H1 (cell line): ENCODE results near the gene KIR2DL1. TPM values are rescaled to one million over a fixed set of nuclear protein-coding genes. Genes with fewer than 3 reads are reported as not detected.
"Not testable (repeated sequence)": the region's sequence is repeated elsewhere in the genome, so short reads cannot be mapped to it uniquely, and the experiment has no call there.

Experiments used
- CTCF ChIA-PET: fragments of 300-600 bp; sonication (Branson Sonifier 250); formaldehyde crosslinking; loops from one replicate; lab custom pipeline; 2021; ENCODE audit not compliant: partially characterized antibody; lab: Charles Lee
- POLR2A ChIA-PET: fragments of 300-600 bp; sonication (Branson Sonifier 250); formaldehyde crosslinking; loops from one replicate; lab custom pipeline; 2021; ENCODE audit warnings: inconsistent platforms; ENCODE audit not compliant: partially characterized antibody; lab: Charles Lee
- DNase-seq, 2 experiments: peaks; one replicate each; pipeline versions ENCODE4 v3.0.0 to v3.0.0-alpha.2; 2010 to 2022; ENCODE audit warnings: low spot score in 2 of 2, low read depth in 1 of 2, mixed read lengths in 1 of 2
- FAIRE-seq: peaks from 2 replicates; lab custom pipeline; 2011; peaks lifted over from hg19 to GRCh38; lab: Jason Lieb, UNC
- H2AFZ ChIP-seq: 2 replicates; pipeline ENCODE4 v1.8.1; 2012; ENCODE audit warnings: low read length, inconsistent platforms
- H2AK5ac ChIP-seq: 2 replicates; pipeline ENCODE4 v1.6.1; 2013; ENCODE audit warnings: low read depth, low read length
- H2BK120ac ChIP-seq: replicated peaks from 2 replicates; pipeline ENCODE3; 2013; ENCODE audit warnings: low read depth, low read length, inconsistent platforms
- H2BK12ac ChIP-seq: 2 replicates; pipeline ENCODE4 v1.6.1; 2013; ENCODE audit warnings: low read depth, low read length
- H2BK15ac ChIP-seq: 2 replicates; pipeline ENCODE4 v1.6.1; 2013; ENCODE audit warnings: low read length
- H2BK20ac ChIP-seq: 2 replicates; pipeline ENCODE4 v1.6.1; 2013; ENCODE audit warnings: low read length
- H2BK5ac ChIP-seq: 2 replicates; pipeline ENCODE4 v1.6.1; 2013; ENCODE audit warnings: low read depth, low read length
- H3K14ac ChIP-seq: 2 replicates; pipeline ENCODE4 v1.6.1; 2013; ENCODE audit warnings: inconsistent platforms; ENCODE audit not compliant: insufficient read length
- H3K18ac ChIP-seq: 2 replicates; pipeline ENCODE4 v1.6.1; 2013; ENCODE audit warnings: low read length; ENCODE audit errors: extremely low read depth
- H3K23ac ChIP-seq: 2 replicates; pipeline ENCODE4 v1.6.1; 2013; ENCODE audit warnings: inconsistent platforms; ENCODE audit not compliant: insufficient read length
- H3K23me2 ChIP-seq: 2 replicates; pipeline ENCODE4 v1.6.1; 2013; ENCODE audit warnings: low read depth, low read length
- H3K27ac ChIP-seq: 2 replicates; pipeline ENCODE4 v1.6.1; 2011; ENCODE audit warnings: low read depth, low read length, inconsistent platforms
- H3K27me3 ChIP-seq, 4 experiments: replicated peaks in 1 of 4; 1 replicate in 1 of 4; 2 replicates in 3 of 4; pipeline versions ENCODE4 v1.6.1 to v1.8.1; 2011 to 2013; ENCODE audit warnings: low read length in 3 of 4, mild to moderate bottlenecking in 3 of 4, inconsistent platforms in 2 of 4, mixed read lengths in 2 of 4, moderate library complexity in 1 of 4; ENCODE audit not compliant: control insufficient read depth in 3 of 4, insufficient read depth in 3 of 4; ENCODE audit errors: extremely low read depth in 1 of 4
- H3K36me3 ChIP-seq, 4 experiments: 2 replicates each; pipeline versions ENCODE4 v1.6.1 to v1.8.1; 2011 to 2013; ENCODE audit warnings: mild to moderate bottlenecking in 4 of 4, low read length in 3 of 4, moderate library complexity in 2 of 4, control low read depth in 1 of 4, inconsistent platforms in 1 of 4; ENCODE audit not compliant: insufficient read depth in 4 of 4, control insufficient read depth in 2 of 4
- H3K4ac ChIP-seq: replicated peaks from 2 replicates; pipeline ENCODE3; 2013; ENCODE audit warnings: low read length, low read depth, mixed read lengths, inconsistent platforms; ENCODE audit not compliant: insufficient read length
- H3K4me1 ChIP-seq, 4 experiments: replicated peaks in 1 of 4; 1 replicate in 1 of 4; 2 replicates in 3 of 4; pipeline versions ENCODE4 v1.6.1 to v1.8.1; 2011 to 2013; ENCODE audit warnings: low read length in 3 of 4, inconsistent platforms in 2 of 4, mixed read lengths in 1 of 4; ENCODE audit not compliant: insufficient read depth in 4 of 4, control insufficient read depth in 3 of 4
- H3K4me2 ChIP-seq, 2 experiments: 2 replicates each; pipeline versions ENCODE4 v1.6.1 to v1.8.1; 2011 to 2013; ENCODE audit warnings: low read depth in 2 of 2, low read length in 2 of 2, control low read depth in 1 of 2, inconsistent platforms in 1 of 2, mild to moderate bottlenecking in 1 of 2; ENCODE audit not compliant: insufficient read depth in 1 of 2
- H3K4me3 ChIP-seq, 4 experiments: fragments of 200-600, 300-600 bp in 1 of 4; sonication (generic), shearing (Covaris generic), sonication (Bioruptor Twin) in 1 of 4; 2 replicates each; pipeline versions ENCODE4 v1.5.1 to v1.8.1; 2011 to 2016; ENCODE audit warnings: low read length in 4 of 4, low read depth in 3 of 4, control low read depth in 2 of 4, inconsistent platforms in 2 of 4, mild to moderate bottlenecking in 2 of 4, mixed read lengths in 1 of 4, moderate library complexity in 1 of 4; ENCODE audit not compliant: insufficient read depth in 2 of 4; ENCODE audit errors: extremely low read depth in 1 of 4
- H3K56ac ChIP-seq: replicated peaks from 2 replicates; pipeline ENCODE3; 2013; ENCODE audit warnings: low read depth, mild to moderate bottlenecking, mixed read lengths, low read length, inconsistent platforms; ENCODE audit not compliant: insufficient read length
- H3K79me1 ChIP-seq: 2 replicates; pipeline ENCODE4 v1.6.1; 2013; ENCODE audit warnings: low read depth, low read length, control low read depth
- H3K79me2 ChIP-seq, 2 experiments: 2 replicates each; pipeline versions ENCODE4 v1.6.1 to v1.8.1; 2012 to 2013; ENCODE audit warnings: low read length in 2 of 2, mild to moderate bottlenecking in 2 of 2, inconsistent platforms in 1 of 2; ENCODE audit not compliant: insufficient read depth in 2 of 2, control insufficient read depth in 1 of 2
- H3K9ac ChIP-seq, 4 experiments: replicated peaks in 1 of 4; 1 replicate in 1 of 4; 2 replicates in 3 of 4; pipeline versions ENCODE4 v1.6.1 to v1.8.1; 2011 to 2013; ENCODE audit warnings: low read depth in 3 of 4, low read length in 3 of 4, control low read depth in 2 of 4, mild to moderate bottlenecking in 2 of 4, moderate library complexity in 2 of 4, inconsistent platforms in 1 of 4; ENCODE audit errors: extremely low read depth in 1 of 4
- H3K9me3 ChIP-seq, 2 experiments: 2 replicates each; pipeline versions ENCODE4 v1.6.1 to v1.8.1; 2012 to 2013; ENCODE audit warnings: mild to moderate bottlenecking in 2 of 2, moderate library complexity in 2 of 2, control low read depth in 1 of 2, inconsistent platforms in 1 of 2, low read depth in 1 of 2, low read length in 1 of 2, mixed read lengths in 1 of 2; ENCODE audit not compliant: insufficient read depth in 2 of 2
- H4K20me1 ChIP-seq, 2 experiments: replicated peaks in 1 of 2; 2 replicates each; pipeline versions ENCODE3 to v1.8.1; 2011 to 2013; ENCODE audit warnings: inconsistent platforms in 2 of 2, low read length in 2 of 2, mild to moderate bottlenecking in 1 of 2; ENCODE audit not compliant: insufficient read depth in 2 of 2, control insufficient read depth in 1 of 2
- H4K5ac ChIP-seq: 2 replicates; pipeline ENCODE4 v1.6.1; 2013; ENCODE audit warnings: low read length, low read depth, mixed read lengths, inconsistent platforms; ENCODE audit not compliant: insufficient read length
- H4K8ac ChIP-seq: 2 replicates; pipeline ENCODE4 v1.8.0; 2013; ENCODE audit warnings: mild to moderate bottlenecking, moderate library complexity, low read length, inconsistent platforms; ENCODE audit not compliant: insufficient read depth; ENCODE audit errors: extremely low read depth
- H4K91ac ChIP-seq: replicated peaks from 2 replicates; pipeline ENCODE3; 2013; ENCODE audit warnings: low read length, mixed read lengths, inconsistent platforms; ENCODE audit not compliant: insufficient read length
- WGBS, 2 experiments: shearing (Covaris generic) in 1 of 2; methylation state at CpG; one replicate each; pipeline versions ENCODE4 v1.1.6 to v1.1.7; 2013 to 2015; ENCODE audit warnings: low lambda C conversion rate in 2 of 2, mixed read lengths in 2 of 2, inconsistent platforms in 1 of 2, low coverage in 1 of 2, missing lambda C conversion rate in 1 of 2; ENCODE audit not compliant: insufficient replicate concordance in 2 of 2, insufficient coverage in 1 of 2, insufficient read length in 1 of 2; ENCODE audit errors: extremely low coverage in 1 of 2, missing lambda C conversion rate in 1 of 2; 5-methylcytosine and 5-hydroxymethylcytosine counted together
- polyA plus RNA-seq, 7 experiments: library from polyadenylated mRNA; depleted of rRNA in 3 of 7; stranded (reverse) in 5 of 7; unstranded in 2 of 7; fragments of >200 nt in 5 of 7; fragments of 200-250 nt in 2 of 7; gene quantifications; 1 replicate in 5 of 7; 2 replicates in 1 of 7; 4 replicates in 1 of 7; pipeline versions ENCODE4 v1.2.1 to v1.2.3, GENCODE V29; 2011 to 2013; ENCODE audit warnings: missing spikeins in 2 of 7, mixed read lengths in 2 of 7
- total RNA-seq: library from RNA; stranded (reverse); fragmentation: NEBNext Ultra II Directional; extraction: Animal tissue kit (Norgen Biotek cat#: 25700); gene quantifications from 2 replicates; pipeline ENCODE4 v1.2.1, GENCODE V29; 2021

The KIR2DL1 gene
- total and polyA plus RNA-seq, 2 of the 8 experiments (the other 6 are each of a cell fraction or from before 2014, with no cell fraction given): not detected

GRCh38 chr19:54775830-54776229 lies 6.2 kb downstream of the KIR2DL1 start:
- H3K4ac ChIP-seq, H4K8ac ChIP-seq, H4K20me1 ChIP-seq, H3K9ac ChIP-seq, H3K18ac ChIP-seq, H3K14ac ChIP-seq, FAIRE-seq, H2AK5ac ChIP-seq, H3K27ac ChIP-seq, DNase-seq, H3K36me3 ChIP-seq, H2BK15ac ChIP-seq, H2BK12ac ChIP-seq, H3K79me1 ChIP-seq, H3K4me1 ChIP-seq, H2BK20ac ChIP-seq, CTCF ChIA-PET, H3K23ac ChIP-seq, H2BK120ac ChIP-seq, H4K91ac ChIP-seq, H3K23me2 ChIP-seq, H2BK5ac ChIP-seq, H3K4me2 ChIP-seq, H3K4me3 ChIP-seq, H3K79me2 ChIP-seq, H3K56ac ChIP-seq, POLR2A ChIA-PET, H4K5ac ChIP-seq, H2AFZ ChIP-seq, H3K27me3 ChIP-seq: not testable (repeated sequence)
- peaks cover 24 to 52% of the 10 kb centered on the region in 2 experiments for H3K9me3 ChIP-seq
- WGBS, 2 experiments: 81% methylated on average over 8 of the region's 8 CpGs; no CpG with 5 or more reads in 1 of the 2 experiments

- H3K18ac ChIP-seq, H3K4me3 ChIP-seq, H3K27ac ChIP-seq, H3K4ac ChIP-seq, H2BK15ac ChIP-seq, H2AFZ ChIP-seq, H3K79me2 ChIP-seq, H3K23ac ChIP-seq, H3K56ac ChIP-seq, H2AK5ac ChIP-seq, H2BK5ac ChIP-seq, H2BK20ac ChIP-seq, H3K27me3 ChIP-seq, H3K4me2 ChIP-seq, H3K23me2 ChIP-seq, H4K20me1 ChIP-seq, H2BK120ac ChIP-seq, H4K91ac ChIP-seq, H4K5ac ChIP-seq, H3K9ac ChIP-seq, H3K14ac ChIP-seq, H3K4me1 ChIP-seq, H4K8ac ChIP-seq, H2BK12ac ChIP-seq, DNase-seq, CTCF ChIA-PET, FAIRE-seq, H3K36me3 ChIP-seq, POLR2A ChIA-PET, H3K79me1 ChIP-seq: not testable (repeated sequence)
- peaks cover 19 to 45% of the 10 kb centered on the region in 2 experiments for H3K9me3 ChIP-seq
- WGBS, 2 experiments: 54% methylated on average over 4 of the region's 4 CpGs; no CpG with 5 or more reads in 1 of the 2 experiments
Measured at GRCh38 chr19:54777851-54778250, 8.3 kb downstream of the KIR2DL1 start.
